Measurements from ENCODE around the gene GALNT17.

GALNT17 gene

GRCh38 chr7:71645836-71646235, 513.9 kb downstream of the GALNT17 start:
- DNase-seq, result no peak

- no peak for DNase-seq
Measured at GRCh38 chr7:71649812-71650211, 517.9 kb downstream of the GALNT17 start.

- DNase-seq, result no peak
Measured at GRCh38 chr7:71650653-71651337, 518.9 kb downstream of the GALNT17 start.

GRCh38 chr7:71652510-71652909, 520.6 kb downstream of the GALNT17 start:
- DNase-seq, result no peak

- DNase-seq, result no peak
Measured at GRCh38 chr7:71657386-71657785, 525.4 kb downstream of the GALNT17 start.

- no peak for DNase-seq
Measured at GRCh38 chr7:71659622-71660021, 527.7 kb downstream of the GALNT17 start.

- no peak for DNase-seq
Measured at GRCh38 chr7:71661671-71662224, 529.8 kb downstream of the GALNT17 start.

GRCh38 chr7:71665716-71666115, 533.8 kb downstream of the GALNT17 start:
- no peak for DNase-seq

- DNase-seq, result no peak
Measured at GRCh38 chr7:71668572-71668971, 536.6 kb downstream of the GALNT17 start.

- DNase-seq, result no peak
Measured at GRCh38 chr7:71679480-71679879, 547.5 kb downstream of the GALNT17 start.

- no peak for DNase-seq
Measured at GRCh38 chr7:71682181-71682580, 550.2 kb downstream of the GALNT17 start.

- no peak for DNase-seq
Measured at GRCh38 chr7:71682841-71683781, 551.2 kb downstream of the GALNT17 start.

- no peak for DNase-seq
Measured at GRCh38 chr7:71687286-71687685, 555.3 kb downstream of the GALNT17 start.

- no peak for DNase-seq
Measured at GRCh38 chr7:71687831-71688599, 556.1 kb downstream of the GALNT17 start.

- no peak for DNase-seq
Measured at GRCh38 chr7:71691538-71691937, 559.6 kb downstream of the GALNT17 start.

- no peak for DNase-seq
Measured at GRCh38 chr7:71694665-71695064, 562.7 kb downstream of the GALNT17 start.

- no peak for DNase-seq
Measured at GRCh38 chr7:71695186-71695585, 563.2 kb downstream of the GALNT17 start.

- DNase-seq, result no peak
Measured at GRCh38 chr7:71696511-71696910, 564.6 kb downstream of the GALNT17 start.

GRCh38 chr7:71697400-71697799, 565.5 kb downstream of the GALNT17 start:
- no peak for DNase-seq

- no peak for DNase-seq
Measured at GRCh38 chr7:71705217-71705616, 573.3 kb downstream of the GALNT17 start.

GRCh38 chr7:71705901-71706596, 574.1 kb downstream of the GALNT17 start:
- DNase-seq, result no peak

GRCh38 chr7:71706597-71706975, 574.6 kb downstream of the GALNT17 start:
- DNase-seq, result no peak
